ENCODE results near the gene SYNCRIP. TPM values are rescaled to one million over a fixed set of nuclear protein-coding genes. Genes with fewer than 3 reads are reported as not detected.

The SYNCRIP gene
- total RNA-seq, 6 experiments from 2014 or later: 122 to 139 (median 133) TPM

DNA sequence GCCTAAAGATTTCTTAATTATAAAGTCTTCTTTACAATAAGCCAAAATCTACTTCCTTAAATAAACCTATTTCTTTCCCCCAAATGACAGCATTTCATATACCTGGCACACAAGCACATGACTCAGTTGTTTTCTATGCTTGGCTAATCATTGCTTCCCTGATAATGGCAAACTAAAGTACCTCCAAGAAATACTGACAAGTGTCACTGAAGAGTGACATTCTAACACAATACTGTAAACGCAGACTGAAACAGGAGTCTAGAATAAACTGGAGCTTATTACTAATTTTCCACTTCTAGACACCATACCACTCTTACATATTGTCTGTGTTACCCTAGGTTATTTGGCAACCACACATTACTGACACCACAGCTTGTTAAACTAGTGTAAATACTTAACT, 14.3 kb downstream of the SYNCRIP start:
- no peak overlapping the region for H3K4me3 Mint-ChIP-seq

GRCh38 chr6:85620308-85620707, 22.4 kb downstream of the SYNCRIP start:
- TF ChIP-seq, protein P1, sequence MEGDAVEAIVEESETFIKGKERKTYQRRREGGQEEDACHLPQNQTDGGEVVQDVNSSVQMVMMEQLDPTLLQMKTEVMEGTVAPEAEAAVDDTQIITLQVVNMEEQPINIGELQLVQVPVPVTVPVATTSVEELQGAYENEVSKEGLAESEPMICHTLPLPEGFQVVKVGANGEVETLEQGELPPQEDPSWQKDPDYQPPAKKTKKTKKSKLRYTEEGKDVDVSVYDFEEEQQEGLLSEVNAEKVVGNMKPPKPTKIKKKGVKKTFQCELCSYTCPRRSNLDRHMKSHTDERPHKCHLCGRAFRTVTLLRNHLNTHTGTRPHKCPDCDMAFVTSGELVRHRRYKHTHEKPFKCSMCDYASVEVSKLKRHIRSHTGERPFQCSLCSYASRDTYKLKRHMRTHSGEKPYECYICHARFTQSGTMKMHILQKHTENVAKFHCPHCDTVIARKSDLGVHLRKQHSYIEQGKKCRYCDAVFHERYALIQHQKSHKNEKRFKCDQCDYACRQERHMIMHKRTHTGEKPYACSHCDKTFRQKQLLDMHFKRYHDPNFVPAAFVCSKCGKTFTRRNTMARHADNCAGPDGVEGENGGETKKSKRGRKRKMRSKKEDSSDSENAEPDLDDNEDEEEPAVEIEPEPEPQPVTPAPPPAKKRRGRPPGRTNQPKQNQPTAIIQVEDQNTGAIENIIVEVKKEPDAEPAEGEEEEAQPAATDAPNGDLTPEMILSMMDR (IDR thresholded peaks at IDR 0.05): no peak
- Mint-ChIP-seq H3K27ac (peak overlapping the region; percentile 65), H3K36me3 (ENCODE audit: low read depth) (peaks cover 76% of the 10 kb centered on the region), H3K4me1 (ENCODE audit: low read depth) (peaks cover 51% of the 10 kb centered on the region), H3K9me3 (no peaks in the 10 kb centered on the region), H3K27me3 (ENCODE audit: insufficient read depth) (no peaks in the 10 kb centered on the region), H3K4me3 (no peak overlapping the region)
- DNase-seq: no peak

More for the DNA sequence above, 14.3 kb downstream of the SYNCRIP start:
- H3K9me3 Mint-ChIP-seq: no peaks in the 10 kb centered on the region
- no peak overlapping the region for H3K27ac Mint-ChIP-seq
- peaks cover 8% of the 10 kb centered on the region for H3K27me3 Mint-ChIP-seq (ENCODE audit: insufficient read depth)
- no peak for DNase-seq
- TF ChIP-seq, protein P1 (IDR thresholded peaks at IDR 0.05): no peak
- peaks cover 70% of the 10 kb centered on the region for H3K36me3 Mint-ChIP-seq (ENCODE audit: low read depth)
- peaks cover 59% of the 10 kb centered on the region for H3K4me1 Mint-ChIP-seq (ENCODE audit: low read depth)

DNA sequence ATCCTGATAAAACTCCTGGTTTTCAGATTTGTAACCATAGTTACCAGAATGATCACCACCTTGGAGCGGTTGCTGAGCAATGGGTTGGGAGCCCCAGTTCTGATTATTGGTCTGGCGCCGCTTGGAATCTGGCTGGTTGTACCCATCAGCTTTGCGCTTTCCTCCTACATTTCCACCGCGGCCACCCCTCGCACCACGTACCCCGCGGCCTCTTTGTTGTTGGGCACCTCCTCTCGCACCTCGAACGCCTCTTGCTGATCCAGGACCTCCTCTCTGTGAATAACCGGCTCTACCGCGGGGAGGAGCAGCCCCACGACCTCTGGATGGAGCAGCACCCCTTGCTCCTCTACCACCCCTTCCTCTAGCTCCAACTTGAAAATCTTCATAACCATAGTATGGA, 27.9 kb downstream of the SYNCRIP start:
- peak overlapping the region; percentile 4; the same call in 1 of the 2 replicates for H3K4me3 Mint-ChIP-seq
- H3K4me1 Mint-ChIP-seq (ENCODE audit: low read depth): peaks cover 9% of the 10 kb centered on the region
- no peak overlapping the region; the same call in 1 of the 2 replicates for H3K27ac Mint-ChIP-seq

GRCh38 chr6:85612690-85613474, 29.8 kb downstream of the SYNCRIP start:
- no peak for DNase-seq
- no peaks in the 10 kb centered on the region for H3K9me3 Mint-ChIP-seq
- H3K27me3 Mint-ChIP-seq (ENCODE audit: insufficient read depth): peaks cover 1% of the 10 kb centered on the region; the same call in 1 of the 2 replicates
- peaks cover 7% of the 10 kb centered on the region; the same call in 1 of the 2 replicates for H3K4me1 Mint-ChIP-seq (ENCODE audit: low read depth)
- H3K36me3 Mint-ChIP-seq (ENCODE audit: low read depth): peaks cover 48% of the 10 kb centered on the region
- TF ChIP-seq, protein P1 (IDR thresholded peaks at IDR 0.05): no peak
- H3K27ac Mint-ChIP-seq: no peak overlapping the region
- no peak overlapping the region for H3K4me3 Mint-ChIP-seq

More for the DNA sequence above, 27.9 kb downstream of the SYNCRIP start:
- TF ChIP-seq, protein P1 (IDR thresholded peaks at IDR 0.05): no peak
- H3K27me3 Mint-ChIP-seq (ENCODE audit: insufficient read depth): peaks cover 1% of the 10 kb centered on the region; the same call in 1 of the 2 replicates
- DNase-seq: no peak
- H3K9me3 Mint-ChIP-seq: no peaks in the 10 kb centered on the region
- peaks cover 47% of the 10 kb centered on the region for H3K36me3 Mint-ChIP-seq (ENCODE audit: low read depth)

DNA sequence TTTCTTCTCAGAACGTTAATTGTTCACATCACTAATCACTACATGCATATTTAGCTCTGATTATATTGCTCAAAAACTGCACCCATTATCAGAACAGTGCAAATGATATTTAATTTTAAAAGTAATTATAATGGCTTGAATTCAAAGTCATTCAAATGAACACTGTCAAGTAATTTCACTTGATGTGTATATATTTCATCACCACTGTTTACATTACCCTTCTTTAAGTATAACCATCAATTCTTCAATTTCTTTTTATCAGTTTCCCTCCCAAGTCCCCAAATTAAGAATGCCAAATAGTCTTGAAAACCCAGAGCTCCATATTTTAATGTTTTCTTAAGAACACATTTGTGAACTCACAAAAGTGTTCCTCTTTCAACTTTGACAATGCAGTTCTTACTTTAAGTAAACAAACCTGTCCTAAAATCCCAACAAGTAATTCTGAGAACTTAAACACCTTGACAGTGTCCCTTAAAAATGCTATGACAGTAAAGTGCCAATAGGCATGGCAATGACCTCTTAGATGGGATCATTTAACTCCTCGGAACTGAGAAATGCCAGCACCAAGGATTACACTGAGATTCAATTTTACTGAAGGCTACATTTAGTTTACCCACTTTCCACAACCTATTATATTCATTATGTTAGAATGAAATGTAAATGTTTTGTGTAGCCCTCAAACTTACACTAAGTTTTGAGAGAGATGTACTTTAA, 32.3 kb downstream of the SYNCRIP start:
- TF ChIP-seq, protein P1 (IDR thresholded peaks at IDR 0.05): no peak
- peaks cover 7% of the 10 kb centered on the region; the same call in 1 of the 2 replicates for H3K4me1 Mint-ChIP-seq (ENCODE audit: low read depth)
- no peak for DNase-seq
- peak overlapping the region; percentile 36; the same call in 1 of the 2 replicates for H3K27ac Mint-ChIP-seq
- no peak overlapping the region for H3K4me3 Mint-ChIP-seq
- H3K36me3 Mint-ChIP-seq (ENCODE audit: low read depth): peaks cover 44% of the 10 kb centered on the region
- peaks cover 1% of the 10 kb centered on the region; the same call in 1 of the 2 replicates for H3K27me3 Mint-ChIP-seq (ENCODE audit: insufficient read depth)
- no peaks in the 10 kb centered on the region for H3K9me3 Mint-ChIP-seq
